GM12874 (cell line): ENCODE measurements around the gene MS4A5.

Source experiments
- CTCF ChIP-seq: IDR thresholded peaks from 2 replicates; pipeline ENCODE4 v1.5.1; 2011; ENCODE audit warnings: low read depth, mild to moderate bottlenecking, control low read depth, low read length, moderate library complexity; ENCODE audit not compliant: insufficient read depth

Gene MS4A5

GRCh38 chr11:60485987-60486386 is 56.6 kb downstream of the MS4A5 start:
- TF ChIP-seq CTCF = peak; percentile 72

- TF ChIP-seq CTCF = no peak
Measured at GRCh38 chr11:60492488-60493009, 63.2 kb downstream of the MS4A5 start, which contains the start of gene MS4A12. TSS of gene MS4A12 (plus strand) at chr11:60492778. CDS start at chr11:60497319, 4,541 bp downstream.

GRCh38 chr11:60493454-60493853 is 64.1 kb downstream of the MS4A5 start:
- TF ChIP-seq CTCF = no peak
